Measurements from ENCODE around the gene ANKRD28.

- no peak for TF ChIP-seq EZH2 (IDR thresholded peaks at IDR 0.05)
- no peak for TF ChIP-seq FOXP2 (optimal IDR thresholded peaks at IDR 0.05; ENCODE audit: control extremely low read depth, extremely low read length, insufficient read depth)
- no peak for TF ChIP-seq POLR2AphosphoS5 (IDR thresholded peaks at IDR 0.05; ENCODE audit: borderline replicate concordance, low read depth, low read length)
Observed at GRCh38 chr3:15771444-15771843, 26.3 kb downstream of the ANKRD28 start.

Data from SK-N-MC (cell line).